Measurements from ENCODE around the gene S1PR4.

The S1PR4 gene, protein sequence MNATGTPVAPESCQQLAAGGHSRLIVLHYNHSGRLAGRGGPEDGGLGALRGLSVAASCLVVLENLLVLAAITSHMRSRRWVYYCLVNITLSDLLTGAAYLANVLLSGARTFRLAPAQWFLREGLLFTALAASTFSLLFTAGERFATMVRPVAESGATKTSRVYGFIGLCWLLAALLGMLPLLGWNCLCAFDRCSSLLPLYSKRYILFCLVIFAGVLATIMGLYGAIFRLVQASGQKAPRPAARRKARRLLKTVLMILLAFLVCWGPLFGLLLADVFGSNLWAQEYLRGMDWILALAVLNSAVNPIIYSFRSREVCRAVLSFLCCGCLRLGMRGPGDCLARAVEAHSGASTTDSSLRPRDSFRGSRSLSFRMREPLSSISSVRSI

GRCh38 chr19:3178377-3178972 lies at the start of gene S1PR4:
Gene S1PR4 (plus strand): TSS chr19:3178769. CDS start chr19:3178793, 24 bp downstream.
- peak; percentile 58 for DNase-seq

GRCh38 chr19:3129112-3129511 lies 49.5 kb upstream of the S1PR4 start:
- no peak for DNase-seq

DNA sequence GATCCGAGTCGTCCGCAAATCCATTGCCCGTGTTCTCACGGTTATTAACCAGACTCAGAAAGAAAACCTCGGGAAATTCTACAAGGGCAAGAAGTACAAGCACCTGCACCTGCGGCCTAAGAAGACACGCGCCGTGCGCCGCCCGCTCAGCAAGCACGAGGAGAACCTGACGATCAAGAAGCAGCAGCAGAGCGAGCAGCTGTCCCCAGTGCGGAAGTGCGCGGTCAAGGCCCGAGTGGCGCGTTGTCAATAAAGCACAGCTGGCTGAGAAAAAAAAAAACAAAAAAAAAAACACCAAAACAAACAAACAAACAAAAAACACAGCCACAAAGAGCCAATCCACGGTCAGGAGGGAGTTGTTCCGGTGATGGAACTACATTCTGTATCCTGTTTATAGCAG lies 47.4 kb upstream of the S1PR4 start:
- no peak for DNase-seq

DNA sequence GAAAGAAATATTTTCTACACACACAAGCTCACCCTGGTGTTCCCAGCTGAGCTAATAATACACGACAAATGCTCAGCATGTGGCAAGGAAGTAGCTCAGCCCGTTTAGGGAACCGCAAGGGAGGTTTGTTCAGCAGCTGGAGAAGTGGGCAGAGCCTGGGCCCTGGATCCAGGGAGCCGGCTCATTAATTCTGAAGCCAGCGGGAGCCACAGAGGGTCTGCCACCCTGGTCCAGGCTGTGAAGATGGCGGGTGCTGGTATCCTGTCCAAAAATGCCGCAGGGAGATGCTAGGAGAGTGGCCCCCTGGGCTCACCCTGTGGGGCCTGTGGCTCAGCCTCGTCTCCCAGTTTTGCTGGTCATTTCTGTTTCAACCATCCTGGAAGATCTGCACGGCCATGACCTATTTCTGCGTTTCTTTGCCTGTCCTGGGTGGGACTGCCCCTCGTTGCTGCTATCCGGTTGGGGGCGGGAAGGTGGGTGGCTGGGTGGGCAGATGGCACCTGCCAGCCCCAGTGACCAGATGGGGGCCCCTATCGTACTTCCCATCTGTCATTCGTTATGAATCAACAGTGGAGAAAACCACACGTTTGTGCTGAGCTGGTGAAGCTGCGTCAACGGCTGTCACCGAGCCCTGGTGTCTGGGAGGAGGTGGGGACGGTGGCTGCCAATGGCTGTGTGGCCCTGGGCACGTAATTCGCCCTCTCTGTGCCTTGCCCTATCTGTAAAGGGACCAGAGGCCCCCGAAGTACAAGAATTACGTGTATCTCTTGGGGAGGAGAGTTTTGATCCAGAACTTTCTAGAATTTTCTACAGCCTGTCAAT lies 45.4 kb upstream of the S1PR4 start:
- DNase-seq = peak; percentile 67

- DNase-seq = no peak
These were observed 44.8 kb upstream of the S1PR4 start for GRCh38 chr19:3133793-3134116.

- DNase-seq = peak; percentile 32
These were observed 42.4 kb upstream of the S1PR4 start, which contains the start of gene GNA15 for GRCh38 chr19:3135961-3136683. Gene GNA15 (plus strand): TSS chr19:3136033. CDS start chr19:3136451, 418 bp downstream.

DNA sequence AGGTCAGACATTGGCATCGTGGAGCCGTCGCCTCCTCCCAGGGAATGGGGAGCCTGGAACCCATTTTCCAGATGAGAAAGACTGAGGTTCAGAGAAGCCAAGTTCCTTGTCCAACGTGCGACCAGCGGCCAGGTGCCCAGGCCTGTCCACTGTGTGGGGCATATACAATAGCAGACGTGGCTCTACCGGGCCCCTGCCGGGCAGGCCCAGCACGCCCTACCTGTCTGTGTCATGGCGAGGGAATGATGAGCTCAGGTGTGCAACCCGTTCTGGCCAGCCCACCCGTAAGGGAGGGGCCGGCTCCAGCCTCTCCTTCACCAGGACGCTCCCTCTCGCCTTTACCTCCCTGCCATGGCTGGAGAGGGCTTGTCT lies 41.9 kb upstream of the S1PR4 start:
- DNase-seq = no peak

DNA sequence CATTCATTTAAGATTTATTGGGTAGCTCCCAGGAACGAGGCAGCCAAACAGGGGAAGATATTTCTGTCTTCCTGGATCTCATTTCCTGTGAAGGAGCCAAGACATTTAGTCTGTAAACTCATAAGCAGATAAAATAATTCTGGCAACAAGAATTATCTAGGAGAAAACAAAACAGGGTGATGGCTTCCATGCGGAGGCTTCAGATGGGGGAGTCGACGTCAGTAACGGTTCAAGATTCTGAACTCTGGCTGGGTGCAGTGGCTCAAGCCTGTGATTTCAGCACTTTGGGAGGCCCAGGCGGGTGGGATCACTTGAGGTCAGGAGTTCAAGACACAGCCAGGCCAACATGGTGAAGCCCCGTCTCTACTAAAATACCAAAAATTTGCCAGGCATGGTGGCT lies 41.5 kb upstream of the S1PR4 start:
- DNase-seq = no peak

GRCh38 chr19:3138268-3138667 lies 40.3 kb upstream of the S1PR4 start:
- DNase-seq = no peak

DNA sequence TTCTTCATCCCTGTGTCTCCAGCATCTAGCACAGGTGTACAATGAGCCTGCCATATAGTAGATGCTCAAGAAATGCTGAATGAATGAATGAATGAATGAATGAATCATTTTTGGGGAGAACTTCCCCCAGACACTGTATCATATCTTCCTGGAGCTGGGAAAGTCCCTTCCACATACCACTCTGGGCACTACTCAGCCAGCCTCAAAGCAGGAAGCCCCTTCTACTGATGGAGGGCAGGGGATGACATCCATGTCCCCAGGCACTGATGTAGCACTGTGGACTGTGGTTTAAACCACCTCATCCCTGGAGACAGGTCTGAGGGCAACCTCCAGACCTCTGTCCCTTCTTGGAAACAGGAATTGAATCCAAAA lies 37.9 kb upstream of the S1PR4 start:
- DNase-seq = no peak

DNA sequence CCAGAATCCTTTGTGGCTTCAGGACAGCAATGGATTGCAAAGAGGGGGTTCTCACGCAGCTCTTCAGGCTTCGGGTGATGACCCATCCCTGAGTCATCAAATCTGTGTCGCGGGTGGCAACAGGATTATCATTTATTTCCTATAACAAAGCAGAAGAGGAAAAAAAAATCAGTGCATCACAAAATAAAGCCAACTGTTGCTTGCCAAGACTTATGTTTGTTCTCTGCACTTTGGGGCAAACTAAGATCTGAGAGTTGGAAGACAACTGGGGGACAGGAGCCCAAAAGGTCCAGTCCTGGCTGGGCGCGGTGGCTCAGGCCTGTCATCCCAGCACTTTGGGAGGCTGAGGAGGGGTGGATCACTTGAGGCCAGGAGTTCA lies 36.3 kb upstream of the S1PR4 start:
- peak; percentile 44 for DNase-seq

DNA sequence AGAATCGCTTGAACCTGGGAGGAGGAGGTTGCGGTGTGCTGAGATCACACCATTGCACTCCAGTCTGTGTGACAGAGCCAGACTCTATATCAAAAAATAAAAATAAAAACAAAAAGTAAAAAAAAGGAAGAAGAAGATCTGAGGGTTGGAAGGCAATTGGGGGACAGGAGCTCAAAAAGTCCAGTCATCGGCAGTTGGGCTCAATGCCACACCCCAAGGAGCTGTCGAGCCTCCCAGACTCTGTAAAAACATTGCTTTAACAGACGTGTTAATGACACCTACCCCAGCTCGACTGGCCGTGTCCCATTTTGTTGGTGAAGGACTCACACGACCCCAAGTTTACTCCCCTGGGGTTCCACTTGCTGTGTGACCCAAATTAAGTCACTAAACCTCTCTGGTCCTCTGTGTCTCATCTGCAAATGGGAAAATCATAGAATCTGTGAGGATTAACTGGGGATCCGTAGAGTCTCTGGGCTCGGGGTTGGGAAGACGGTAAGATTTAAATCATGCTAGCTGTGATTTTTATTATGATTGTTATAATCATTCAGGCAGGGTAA lies 35.7 kb upstream of the S1PR4 start:
- no peak for DNase-seq

DNA sequence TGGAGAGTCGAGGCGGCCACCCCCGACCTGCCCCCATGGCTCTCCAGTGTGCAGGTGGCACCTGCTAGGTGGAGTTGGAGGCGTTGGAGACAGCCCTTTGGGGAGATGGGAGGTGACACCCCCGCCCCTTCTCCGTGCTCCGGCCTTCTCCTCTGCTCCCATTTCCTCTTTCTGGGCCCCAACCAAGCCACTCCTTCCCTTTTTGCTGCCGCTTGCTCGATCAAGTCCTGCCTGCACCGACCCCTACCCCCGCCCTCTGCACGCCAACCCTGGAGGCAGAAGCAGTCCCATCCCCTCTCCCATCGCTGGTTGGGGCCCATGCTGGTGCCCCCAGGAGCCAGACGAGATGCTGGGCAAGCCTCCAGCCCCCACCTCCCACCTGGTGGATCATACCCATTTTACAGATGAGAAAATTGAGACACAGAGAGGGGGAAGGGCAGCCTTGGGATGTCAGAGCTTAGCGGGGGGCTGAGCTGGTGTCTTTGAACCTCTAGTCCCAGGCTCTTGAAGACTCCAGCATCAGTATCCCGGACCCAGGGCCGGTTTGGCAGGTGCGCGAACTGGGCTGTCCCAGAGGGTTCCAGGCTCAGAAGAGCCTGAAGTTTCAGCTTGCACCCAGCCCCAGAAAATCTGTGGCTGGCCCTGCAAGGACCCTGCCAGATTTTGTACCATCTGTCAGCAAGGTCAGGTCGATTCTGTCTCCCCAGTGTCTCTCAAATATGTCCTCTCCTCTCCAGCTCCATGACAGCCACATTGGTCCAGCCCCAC lies 32.5 kb upstream of the S1PR4 start:
- DNase-seq = no peak

DNA sequence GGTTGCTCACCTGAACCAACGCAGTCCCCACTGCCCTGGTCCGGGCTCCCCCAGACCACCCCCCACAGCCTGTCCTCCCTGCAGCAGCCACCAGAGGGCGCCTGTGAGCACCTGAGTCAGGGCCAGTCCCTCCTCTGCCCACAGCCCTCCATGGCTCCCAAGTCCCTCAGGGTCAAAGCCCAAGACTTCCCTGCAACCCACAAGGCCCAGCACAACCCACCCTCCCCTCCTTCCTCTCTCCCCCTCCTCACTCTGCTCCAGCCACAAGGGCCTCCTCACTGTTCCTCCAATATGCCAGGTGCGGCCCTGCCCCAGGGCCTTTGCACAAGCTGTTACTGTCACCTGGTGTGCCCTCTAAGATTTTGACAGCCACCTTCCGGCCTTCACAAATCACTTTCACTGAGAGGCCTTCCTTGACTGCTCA lies 31.9 kb upstream of the S1PR4 start:
- DNase-seq = peak; percentile 71

DNA sequence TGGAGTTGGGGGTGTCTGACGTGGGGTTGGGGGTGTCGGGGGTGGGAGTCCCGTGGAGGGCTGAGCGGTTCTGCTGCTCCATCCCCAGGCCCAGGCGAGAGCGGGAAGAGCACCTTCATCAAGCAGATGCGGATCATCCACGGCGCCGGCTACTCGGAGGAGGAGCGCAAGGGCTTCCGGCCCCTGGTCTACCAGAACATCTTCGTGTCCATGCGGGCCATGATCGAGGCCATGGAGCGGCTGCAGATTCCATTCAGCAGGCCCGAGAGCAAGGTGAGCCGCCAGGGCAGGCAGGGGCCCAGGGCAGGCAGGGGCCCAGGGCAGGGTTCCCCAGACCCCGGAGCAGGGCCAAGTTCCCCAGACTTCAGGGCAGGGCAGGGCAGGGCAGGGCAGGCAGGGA lies 30.1 kb upstream of the S1PR4 start:
- no peak for DNase-seq

DNA sequence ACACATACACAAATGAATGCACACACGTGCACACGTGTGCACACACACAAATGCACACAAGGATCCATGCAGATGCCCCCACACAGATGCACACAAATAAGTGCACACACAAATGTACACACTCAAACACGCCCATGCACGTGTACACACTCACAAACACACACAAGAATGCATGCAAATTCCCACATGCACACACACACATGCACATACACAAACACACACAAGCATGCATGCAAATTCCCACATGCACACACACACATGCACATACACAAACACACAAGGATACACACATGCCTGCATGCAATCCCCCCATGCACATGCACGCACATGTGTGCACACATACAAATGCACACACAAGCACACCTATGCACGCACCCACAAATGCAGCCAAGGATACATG lies 29.5 kb upstream of the S1PR4 start:
- DNase-seq = no peak

DNA sequence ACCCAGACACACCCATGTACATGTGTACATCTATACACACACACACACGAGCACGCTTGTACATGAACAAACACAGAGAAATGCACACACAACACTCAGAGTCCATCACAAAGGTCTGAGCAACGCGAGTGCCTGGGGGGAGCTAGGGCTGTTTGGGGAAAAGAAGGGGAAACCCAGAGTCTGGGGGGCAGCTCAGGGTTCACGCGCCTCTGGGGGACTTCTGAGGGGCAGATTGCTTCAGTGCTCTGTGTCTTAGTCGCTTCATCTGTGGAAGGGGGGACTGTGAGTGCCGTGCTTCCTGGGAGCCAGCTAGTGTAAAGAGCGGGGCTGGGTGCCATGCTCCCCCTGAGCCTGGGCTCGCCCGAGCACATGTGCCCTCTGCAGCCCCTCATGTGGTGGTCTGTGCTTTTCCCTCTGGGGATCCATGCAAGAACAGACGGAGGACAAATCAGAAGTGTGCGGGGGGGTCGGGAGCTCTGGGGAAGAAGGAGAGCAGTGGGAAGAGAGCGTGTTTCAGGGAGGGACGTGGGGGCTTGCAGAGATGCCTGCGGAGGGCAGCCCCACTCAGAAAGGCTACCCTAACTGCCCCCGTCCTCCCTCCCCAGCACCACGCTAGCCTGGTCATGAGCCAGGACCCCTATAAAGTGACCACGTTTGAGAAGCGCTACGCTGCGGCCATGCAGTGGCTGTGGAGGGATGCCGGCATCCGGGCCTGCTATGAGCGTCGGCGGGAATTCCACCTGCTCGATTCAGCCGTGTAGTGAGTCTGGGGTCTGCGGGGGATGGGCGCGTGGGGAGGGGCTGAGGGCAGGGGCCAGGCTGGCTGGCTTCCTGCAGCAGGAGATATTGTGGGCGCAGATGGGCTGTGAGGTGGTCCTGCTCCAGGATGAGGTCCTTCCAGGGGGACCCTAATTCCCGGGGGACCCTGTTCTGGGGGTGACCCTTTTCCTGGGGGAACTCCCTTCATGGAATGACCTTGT lies 28.8 kb upstream of the S1PR4 start:
- no peak for DNase-seq

GRCh38 chr19:3150739-3151329 lies 27.7 kb upstream of the S1PR4 start:
- no peak for DNase-seq

- no peak for DNase-seq
These were observed 26.8 kb upstream of the S1PR4 start for GRCh38 chr19:3151563-3152418.

DNA sequence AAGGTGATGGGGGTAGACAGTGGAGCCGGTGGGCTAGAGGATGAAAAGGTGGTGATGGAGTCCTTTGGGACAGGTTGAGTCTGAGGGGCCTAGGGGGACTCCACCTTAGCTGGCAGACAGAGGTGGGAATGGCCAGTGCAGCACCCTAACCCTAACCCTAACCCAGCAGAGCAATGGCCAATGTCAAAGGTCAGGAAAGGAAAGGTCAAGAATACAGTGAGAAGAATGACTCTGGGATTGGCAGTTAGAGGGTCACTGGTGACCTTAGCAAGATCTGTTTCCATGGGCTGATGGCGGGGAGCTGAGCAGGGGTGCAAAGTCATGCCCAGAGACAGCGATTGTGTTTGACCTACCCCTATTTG lies 26.2 kb upstream of the S1PR4 start:
- no peak for DNase-seq
